HG03520 (cell line): ENCODE data around the gene MEAF6.
"Not testable (repeated sequence)": the region's sequence is repeated elsewhere in the genome, so short reads cannot be mapped to it uniquely, and the experiment has no call there.

Experiments used
- ATAC-seq: cut with Tn5 transposase; IDR thresholded peaks from one replicate; pipeline ENCODE4 v1.9.1; 2021; ENCODE audit warnings: mild to moderate bottlenecking, moderate library complexity; ENCODE audit not compliant: unreplicated experiment

The MEAF6 gene

DNA sequence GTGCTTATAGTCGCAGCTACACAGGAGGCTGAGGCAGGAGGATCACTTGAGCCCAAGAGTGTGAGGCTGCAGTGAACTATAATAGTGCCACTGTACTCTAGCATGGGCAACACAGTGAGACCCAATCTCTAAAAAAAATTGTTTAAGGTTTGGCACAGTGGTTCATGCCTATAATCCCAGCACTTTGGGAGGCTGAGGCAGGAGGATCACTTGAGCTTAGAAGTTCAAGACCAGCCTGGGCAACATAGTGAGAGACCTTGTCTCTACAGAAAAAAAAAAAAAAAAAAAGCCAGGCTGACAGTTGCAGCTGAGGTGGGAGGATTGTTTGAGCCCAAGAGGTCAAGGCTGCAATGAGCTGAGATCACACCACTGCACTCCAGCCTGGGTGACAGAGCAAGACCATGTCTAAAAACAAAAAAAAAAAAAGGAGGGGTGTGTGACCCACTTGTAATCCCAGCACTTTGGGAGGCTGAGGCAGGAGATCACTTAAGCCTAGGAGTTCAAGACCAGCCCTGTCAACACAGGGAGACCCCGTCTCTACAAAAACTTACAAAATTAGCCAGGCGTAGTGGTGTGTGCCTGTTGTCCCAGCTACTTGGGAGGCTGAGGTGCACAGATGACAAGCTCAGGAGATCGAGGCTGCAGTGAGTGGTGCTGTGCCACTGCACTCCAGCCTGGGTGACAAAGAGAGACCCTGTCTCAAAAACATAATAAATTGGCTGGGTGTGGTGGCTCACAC lies 18.0 kb upstream of the MEAF6 start:
- not testable (repeated sequence) for ATAC-seq

DNA sequence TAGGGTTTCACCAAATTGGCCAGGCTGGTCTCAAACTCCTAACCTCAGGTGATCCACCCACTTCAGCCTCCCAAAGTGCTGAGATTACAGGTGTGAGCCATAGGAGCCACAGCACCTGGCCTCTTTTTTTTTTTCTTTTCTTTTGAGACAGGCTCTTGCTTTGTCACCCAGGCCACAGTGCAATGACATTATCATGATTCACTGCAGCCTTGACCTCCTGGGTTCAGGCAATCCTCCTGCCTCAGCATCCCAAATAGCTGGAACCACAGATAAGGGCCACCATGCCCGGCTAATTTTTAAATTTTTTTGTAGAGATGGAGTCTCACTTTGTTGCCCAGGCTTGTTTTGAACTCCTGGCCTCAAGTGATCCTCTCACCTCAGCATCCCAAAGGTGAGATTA lies 15.3 kb upstream of the MEAF6 start:
- ATAC-seq = not testable (repeated sequence)

DNA sequence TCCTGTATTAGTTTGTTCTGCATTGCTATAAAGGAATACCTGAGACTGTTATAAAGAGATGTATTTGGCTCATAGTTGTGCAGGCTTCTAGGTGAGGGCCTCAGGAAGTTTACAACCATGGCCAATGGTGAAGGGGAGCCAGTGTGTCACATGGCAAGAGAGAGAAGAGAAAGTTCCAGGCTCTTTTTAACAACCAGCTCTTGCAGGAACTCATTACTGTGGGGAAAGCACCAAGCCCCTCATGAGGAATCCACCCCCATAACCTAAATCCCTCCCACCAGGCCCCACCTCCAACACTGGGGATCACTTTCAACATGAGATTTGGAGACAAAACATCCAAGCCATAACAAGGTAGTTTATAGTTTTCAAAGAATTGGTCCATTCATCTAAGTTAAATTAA lies 5.0 kb upstream of the MEAF6 start:
- ATAC-seq = no peak

DNA sequence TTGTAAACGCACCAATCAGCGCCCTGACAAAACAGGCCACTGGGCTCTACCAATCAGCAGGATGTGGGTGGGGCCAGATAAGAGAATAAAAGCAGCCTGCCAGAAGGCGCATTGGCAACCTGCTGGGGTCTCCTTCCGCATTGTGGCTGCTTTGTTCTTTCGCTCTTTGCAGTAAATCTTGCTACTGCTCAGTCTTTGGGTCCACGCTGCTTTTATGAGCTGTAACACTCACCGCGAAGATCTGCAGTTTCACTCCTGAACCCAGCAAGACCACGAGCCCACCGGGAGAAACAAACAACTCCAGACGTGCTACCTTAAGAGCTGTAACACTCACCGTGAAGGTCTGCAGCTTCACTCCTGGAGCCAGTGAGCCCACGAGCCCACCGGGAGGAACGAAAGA lies 4.4 kb upstream of the MEAF6 start:
- ATAC-seq = not testable (repeated sequence)

DNA sequence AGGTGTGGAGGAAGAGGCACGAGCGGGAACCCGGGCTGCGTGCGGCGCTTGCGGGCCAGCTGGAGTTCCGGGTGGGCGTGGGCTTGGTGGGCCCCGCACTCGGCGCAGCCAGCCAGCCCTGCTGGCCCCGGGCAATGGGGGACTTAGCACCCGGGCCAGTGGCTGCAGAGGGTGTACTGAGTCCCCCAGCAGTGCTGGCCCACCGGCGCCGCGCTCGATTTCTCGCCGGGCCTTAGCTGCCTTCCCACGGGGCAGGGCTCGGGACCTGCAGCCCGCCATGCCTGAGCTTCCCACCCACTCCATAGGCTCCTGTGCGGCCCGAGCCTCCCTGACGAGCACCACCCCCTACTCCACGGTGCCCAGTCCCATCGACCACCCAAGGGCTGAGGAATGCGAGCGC lies 3.7 kb upstream of the MEAF6 start:
- not testable (repeated sequence) for ATAC-seq

DNA sequence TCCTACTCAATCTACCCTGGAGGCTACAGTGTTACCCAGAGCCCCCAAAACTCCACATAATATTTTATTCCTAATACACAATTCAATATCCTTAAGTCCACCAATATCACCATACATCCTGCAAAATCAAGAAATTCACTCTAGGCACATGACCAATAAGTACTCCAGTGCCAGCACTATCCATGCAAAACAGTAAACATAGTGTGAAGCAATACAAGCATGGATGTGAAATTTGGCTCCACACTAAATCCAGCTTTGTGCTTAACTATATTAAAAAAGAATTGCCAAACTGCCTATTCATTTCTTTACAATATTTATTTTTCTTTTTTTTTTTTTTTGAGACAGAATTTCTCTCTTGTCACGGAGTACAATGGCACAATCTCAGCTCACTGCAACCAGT lies 3.0 kb upstream of the MEAF6 start:
- no peak for ATAC-seq

DNA sequence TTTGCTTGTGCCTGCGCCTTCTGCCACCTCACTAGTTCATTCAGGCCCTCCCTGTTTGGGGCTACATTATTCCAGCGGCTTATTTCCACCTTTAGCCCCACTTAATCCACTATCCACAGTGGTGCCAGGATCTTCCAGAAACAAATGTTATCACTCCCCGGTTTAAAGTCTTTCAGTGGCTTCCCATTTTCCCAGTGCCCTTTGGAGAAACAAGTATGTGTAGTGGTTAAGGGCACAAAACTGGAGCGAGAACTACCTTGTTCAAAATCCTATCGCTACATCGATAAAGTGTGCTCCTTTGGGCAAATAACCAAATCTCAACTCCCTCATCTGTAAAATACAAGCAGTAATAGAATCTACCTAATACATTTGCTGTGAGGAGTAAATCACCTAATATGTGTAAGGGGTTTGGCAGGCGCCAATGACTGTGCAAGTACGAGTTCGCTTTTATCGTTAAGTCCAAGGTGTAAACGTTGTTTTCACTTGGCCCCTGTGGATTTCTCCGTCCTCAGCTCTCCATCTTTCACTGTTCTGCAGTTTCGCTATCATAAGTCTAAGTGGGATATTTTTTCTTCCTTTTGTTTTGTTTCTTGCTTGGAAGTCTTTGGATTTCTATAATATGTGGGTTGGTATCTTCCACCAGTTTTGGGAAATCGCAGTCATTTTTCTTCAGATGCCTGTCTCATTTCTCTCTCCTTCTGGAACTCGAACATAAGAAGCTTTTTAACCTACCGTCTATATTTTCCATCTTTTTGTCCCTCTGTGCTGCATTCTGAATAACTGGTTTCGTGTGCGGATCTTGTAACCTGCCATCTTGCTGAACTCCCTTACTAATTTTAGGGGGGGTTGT lies 844 bp upstream of the MEAF6 start:
- no peak for ATAC-seq

DNA sequence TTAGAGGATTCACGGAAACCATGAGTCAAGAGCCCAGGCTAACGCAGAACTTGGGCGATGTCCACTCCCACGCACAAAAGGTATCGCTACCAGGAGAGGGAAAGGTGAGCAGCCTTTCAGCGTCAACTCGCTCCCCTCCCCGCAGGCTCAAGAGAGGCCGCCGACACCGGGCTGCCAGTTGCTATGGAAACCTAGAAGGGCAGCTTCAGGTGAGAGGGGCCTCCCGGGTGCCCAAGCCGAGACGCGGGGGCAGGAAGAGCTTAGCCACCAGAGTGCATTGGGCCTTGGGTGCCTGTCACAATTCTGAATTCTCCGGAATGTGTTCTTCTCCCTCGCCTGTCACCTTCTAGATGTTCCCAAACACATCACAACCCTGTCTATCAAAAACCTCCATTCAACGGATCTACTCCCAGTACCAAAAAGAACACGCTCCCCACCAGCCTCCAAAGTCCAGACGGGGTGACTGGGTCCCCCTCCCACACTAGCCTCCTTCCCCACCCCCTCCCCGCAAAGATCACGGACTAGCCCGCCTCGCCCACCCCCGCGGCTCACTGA lies 694 bp downstream of the MEAF6 start:
- ATAC-seq = no peak

DNA sequence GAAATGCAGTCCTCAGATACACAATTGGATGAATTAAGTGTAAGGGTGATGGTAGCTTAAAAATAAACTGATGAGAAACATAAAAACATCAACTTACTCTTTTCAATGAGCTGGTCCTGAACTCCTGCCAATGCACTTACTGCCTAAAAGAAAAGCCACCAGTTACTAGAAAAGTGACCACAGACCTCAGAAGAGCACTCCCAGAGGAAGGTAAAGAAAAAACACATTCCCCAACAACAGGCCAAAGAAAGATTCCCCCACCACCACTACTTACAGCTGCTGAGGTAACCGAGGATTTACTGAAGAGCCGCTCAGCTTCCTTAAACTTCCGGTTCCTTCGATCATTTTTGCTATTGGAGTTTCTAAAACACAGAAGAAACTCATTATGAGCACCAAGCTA lies 5.4 kb downstream of the MEAF6 start:
- no peak for ATAC-seq

DNA sequence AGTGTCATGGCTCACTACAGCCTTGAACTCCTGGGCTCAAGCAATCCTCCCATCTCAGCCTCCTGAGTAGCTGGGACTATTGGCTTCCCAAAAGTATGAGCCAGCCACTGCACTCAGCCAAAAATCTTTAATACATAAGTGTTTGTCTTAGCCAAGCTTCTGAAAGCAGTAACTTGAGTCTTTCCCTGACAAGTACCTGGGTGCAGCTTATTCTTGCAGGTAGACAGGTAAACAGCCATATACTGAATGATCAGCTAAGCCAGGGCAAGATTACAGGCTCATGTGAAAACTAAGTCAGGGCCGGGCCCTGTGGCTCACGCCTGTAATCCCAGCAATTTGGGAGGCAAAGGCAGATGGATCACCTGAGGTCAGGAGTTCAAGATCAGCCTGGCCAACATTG lies 7.8 kb downstream of the MEAF6 start:
- no peak for ATAC-seq

DNA sequence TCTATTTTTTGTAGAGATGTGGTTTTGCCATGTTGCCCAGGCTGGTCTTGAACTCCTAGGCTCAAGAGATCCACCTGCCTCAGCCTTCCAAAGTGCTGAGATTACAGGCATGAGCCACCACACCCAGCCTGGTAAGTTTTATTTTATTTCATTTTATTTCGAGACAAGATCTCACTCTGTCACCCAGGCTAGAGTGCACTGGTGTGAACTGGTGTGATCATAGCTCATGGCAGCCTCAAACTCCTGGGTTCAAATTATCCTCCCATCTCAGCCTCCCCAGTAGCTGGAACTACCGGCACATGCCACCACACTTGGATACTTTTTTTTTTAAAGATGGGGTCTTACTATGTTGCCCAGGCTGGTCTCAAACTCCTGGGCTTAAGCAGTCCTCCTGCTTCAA lies 11.8 kb downstream of the MEAF6 start:
- ATAC-seq = not testable (repeated sequence)

DNA sequence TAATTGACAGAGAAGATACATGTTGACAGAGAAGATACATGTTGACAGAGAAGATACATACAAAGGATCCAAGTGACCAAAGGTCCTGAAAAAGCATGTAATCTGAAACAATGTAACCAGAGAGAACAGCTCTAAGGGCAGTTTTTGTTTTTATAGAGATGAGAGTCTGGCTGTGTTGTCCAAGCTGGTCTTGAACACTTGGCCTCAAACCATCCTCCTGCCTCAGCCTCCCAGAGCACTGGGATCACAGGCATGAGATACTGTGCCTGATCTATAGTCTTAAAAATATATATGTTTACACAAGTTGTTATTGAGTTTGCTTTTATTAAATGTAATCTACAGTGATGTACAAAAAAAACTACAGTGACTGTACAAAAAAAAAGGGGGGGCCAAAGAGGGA lies 12.5 kb downstream of the MEAF6 start:
- ATAC-seq = no peak

DNA sequence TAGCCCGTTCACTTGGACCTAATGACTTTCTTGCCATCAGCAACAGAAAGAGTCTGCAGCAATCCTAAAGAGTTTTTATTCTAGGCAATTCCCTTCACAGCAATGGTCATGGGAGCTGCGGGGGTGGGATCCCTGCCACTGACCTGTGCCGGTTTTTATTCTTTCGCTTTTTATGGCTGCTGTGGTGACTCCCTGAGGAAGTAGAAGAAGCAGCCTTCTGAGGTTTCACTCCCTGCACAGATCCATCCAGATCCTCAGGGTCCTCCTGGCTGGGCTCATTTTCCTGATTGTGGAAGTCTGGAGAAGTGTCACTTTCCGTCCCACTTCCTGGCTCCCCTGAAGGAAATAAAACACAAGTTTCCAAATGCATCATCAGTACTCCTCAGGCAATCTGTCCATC lies 12.9 kb downstream of the MEAF6 start:
- ATAC-seq = no peak

DNA sequence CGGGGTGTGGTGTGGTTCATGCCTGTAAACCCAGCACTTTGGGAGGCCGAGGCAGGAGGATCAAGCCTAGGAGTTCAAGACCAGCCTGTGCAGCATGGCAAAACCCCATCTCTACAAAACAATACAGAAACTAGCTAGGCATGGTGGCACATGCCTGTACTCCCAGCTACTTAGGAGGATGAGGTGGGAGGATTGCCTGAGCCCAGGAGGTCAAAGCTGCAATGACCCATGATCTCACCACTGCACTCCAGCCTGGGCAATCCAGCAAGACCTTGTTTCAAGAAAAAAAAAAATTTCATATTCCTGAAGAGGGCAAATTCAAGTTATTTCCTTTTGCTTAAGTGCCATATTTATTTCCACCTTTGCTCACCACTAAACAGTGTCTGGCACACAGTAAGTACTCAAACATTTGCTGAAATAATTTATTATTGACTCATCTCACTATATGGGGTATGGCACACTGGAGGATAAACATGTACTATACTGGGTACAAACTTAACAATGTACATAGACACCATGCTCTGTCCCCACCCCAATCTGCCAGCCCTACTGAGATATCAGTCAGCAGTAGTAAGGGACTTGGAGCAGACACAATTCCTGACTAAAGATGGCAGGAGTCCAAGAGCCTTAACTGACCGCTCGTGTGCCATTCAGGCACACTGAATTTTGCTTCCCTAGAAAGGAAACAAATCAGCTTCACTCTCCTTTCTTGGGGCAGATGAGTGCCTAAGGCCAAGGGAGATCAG lies 15.5 kb downstream of the MEAF6 start:
- ATAC-seq = no peak

DNA sequence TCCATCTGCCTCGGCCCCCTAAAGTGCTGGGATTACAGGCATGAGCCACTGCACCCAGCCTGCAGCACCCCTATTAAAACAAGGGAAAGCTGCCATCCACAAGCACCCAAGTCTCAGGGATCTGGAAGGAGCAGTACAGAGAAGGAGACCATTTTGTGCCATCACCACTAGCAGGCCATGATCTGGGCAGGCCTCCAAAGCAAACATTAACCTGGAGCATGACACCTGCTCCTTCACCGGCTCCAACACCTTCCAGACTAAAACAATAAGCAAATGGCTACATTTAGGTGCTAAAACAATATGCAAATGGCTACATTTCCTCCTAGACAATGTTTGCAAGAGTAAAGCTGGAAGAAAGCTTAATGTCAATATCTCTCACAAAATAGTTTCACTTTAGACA lies 16.7 kb downstream of the MEAF6 start:
- ATAC-seq = no peak

DNA sequence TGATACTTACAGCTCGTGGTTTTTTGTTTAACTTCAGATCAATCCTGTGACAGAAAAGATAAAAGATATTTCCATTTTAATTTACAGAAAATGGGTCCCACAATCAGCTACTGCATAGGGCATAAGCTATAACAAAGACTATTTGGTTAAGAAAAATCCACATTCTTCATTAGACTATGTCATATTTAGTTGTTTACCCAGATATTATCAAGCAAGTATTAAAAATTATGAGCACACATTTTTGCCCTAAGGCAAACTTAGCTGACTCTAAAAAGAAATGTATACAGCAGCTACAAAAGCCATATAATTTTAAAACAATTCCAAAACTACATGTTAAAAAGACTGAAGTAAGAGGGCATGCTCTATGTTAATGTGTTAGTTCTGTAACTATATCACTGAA lies 18.7 kb downstream of the MEAF6 start:
- no peak for ATAC-seq

DNA sequence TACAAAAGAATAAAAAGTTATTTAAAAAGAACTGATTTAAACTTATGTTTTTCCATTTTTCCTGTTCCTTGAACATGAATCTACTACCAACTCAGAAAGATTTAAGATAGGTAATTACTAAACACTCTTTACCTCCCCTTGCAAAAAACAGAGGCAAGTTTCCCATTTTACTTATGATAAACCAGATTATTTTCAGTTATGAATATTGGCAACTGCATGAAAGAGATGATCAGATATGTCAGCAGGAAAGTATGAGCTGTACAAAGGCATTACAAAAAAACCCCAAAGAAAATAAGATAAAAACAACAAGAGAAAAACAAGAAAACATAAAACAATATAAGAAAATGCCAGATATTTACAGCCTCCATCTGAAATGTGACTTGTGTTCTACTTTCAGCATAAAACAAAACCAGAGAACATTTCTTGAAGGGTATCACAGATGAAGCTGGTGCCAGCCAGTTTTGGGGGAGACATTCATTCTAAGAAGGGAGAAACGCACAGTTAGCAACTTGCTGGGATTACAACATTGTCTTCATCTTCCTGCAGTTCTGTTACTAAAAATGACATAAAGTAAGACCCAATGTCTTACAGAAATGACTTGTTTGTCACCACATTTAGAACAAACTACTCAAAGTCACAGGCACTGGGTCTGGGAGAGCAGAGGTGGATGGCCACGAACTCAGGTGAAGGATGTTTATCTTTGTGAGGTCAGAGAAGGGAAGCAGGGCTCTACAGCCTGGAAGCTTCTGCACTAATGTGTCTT lies 21.0 kb downstream of the MEAF6 start:
- ATAC-seq = no peak

DNA sequence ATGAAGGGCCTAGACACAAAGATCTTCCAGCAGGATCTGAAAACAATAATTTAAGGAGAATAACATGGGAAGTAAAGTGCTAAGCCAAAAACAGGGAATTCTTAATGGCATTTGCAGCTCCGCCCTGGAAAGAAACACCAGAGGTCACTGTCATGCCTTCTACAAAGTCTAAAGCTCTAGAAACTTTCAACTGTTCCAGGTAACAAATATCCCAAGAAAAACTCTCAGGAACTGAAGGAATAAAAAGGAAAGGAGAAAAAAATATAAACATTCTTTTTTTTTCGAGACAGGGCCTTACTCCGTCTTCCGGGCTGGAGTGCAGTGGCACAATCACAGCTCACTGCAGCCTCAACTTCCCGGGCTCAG lies 27.0 kb downstream of the MEAF6 start:
- no peak for ATAC-seq

DNA sequence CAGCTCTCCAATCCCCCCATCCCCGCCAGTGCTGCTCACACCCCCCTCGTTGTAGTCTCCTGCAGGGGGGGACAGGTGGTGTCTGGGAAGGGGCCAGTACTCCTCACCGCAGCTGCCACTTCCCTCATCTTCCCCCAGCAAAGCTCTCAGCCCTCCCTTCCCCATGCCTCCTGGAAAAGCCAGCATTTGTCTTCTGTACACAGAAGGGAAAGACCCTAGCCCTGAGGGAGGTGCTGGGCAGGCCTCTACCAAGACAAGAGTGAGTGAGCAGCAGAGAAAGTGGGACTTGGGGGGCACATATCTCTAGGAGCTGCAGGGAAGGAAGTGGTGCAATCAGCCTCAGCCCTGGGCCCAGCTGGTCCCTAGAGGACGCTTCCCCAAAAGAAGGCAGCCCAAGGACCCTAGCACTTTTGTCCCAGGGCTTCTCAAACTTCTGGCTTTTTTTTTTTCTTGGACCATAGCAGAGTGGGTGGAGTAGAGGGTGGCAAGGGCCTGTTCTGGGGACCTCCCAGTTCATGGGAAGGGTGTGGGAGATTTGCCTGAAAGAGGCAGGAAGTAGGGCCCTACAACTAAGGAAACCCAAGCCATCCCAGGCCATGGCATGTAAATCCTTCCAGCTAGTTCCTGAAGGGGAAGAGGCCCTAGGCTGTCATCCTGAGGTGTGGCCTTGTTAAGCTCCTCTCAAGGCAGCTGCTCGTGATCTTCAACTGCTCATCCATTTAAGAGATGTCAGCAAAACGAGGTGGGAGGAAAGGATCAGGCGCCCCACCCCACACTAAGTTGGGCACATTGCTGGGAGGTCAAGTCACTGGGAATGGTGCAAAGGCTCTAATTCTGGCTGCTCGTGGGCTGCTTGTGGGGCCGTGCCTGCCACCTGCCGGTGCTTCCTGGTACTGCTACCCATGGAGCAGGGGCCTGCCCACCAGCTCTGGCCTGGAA lies 27.6 kb downstream of the MEAF6 start:
- no peak for ATAC-seq
